Endothelial cell of umbilical vein (primary cell): ENCODE measurements around the gene RAD9A. TPM values are rescaled to one million over a fixed set of nuclear protein-coding genes. Genes with fewer than 3 reads are reported as not detected.

Experiments
- BruUV-seq: library from RNA; stranded (reverse); fragments of 400-500 nt; replicated peaks from 2 replicates; lab custom pipeline; 2021; lab: Mats Ljungman, UMichigan
- CTCF ChIA-PET: fragments of 300-600, 350-600 bp; sonication (Branson Sonifier 250); formaldehyde crosslinking; loops from one replicate; lab custom pipeline; 2021; ENCODE audit warnings: antibody characterized with exemption, inconsistent platforms; lab: Charles Lee
- POLR2A ChIA-PET: fragments of 300-600, 350-600 bp; sonication (Branson Sonifier 250); formaldehyde crosslinking; loops from one replicate; lab custom pipeline; 2021; ENCODE audit warnings: antibody characterized with exemption, inconsistent platforms; lab: Charles Lee
- DNase-seq: peaks from one replicate; pipeline ENCODE4 v3.0.0-alpha.2; 2011; ENCODE audit warnings: low read depth, low spot score
- FAIRE-seq: peaks from 2 replicates; lab custom pipeline; 2011; peaks lifted over from hg19 to GRCh38; lab: Jason Lieb, UNC
- H2AFZ ChIP-seq: 2 replicates; pipeline ENCODE4 v1.6.0; 2012; ENCODE audit warnings: low read depth, low read length, control low read depth, inconsistent platforms
- H3K27ac ChIP-seq: 2 replicates; pipeline ENCODE4 v1.5.1; 2011; ENCODE audit warnings: low read depth, mild to moderate bottlenecking, control low read depth, low read length, moderate library complexity; ENCODE audit not compliant: insufficient read depth
- H3K27me3 ChIP-seq, 2 experiments: 2 replicates each; pipeline versions ENCODE4 v1.6.0 to v1.6.1; 2011; ENCODE audit warnings: low read length in 2 of 2, mixed read lengths in 1 of 2; ENCODE audit not compliant: control insufficient read depth in 2 of 2, insufficient read depth in 2 of 2
- H3K36me3 ChIP-seq, 2 experiments: 2 replicates in 1 of 2; 3 replicates in 1 of 2; pipeline ENCODE4 v1.5.1; 2011; ENCODE audit warnings: low read length in 2 of 2, mild to moderate bottlenecking in 1 of 2, moderate library complexity in 1 of 2; ENCODE audit not compliant: control insufficient read depth in 2 of 2, insufficient read depth in 2 of 2; ENCODE audit errors: extremely low read depth in 1 of 2
- H3K4me1 ChIP-seq: 3 replicates; pipeline ENCODE4 v1.5.1; 2011; ENCODE audit warnings: mild to moderate bottlenecking, low read length; ENCODE audit not compliant: control insufficient read depth, insufficient read depth; ENCODE audit errors: extremely low read depth
- H3K4me2 ChIP-seq: 2 replicates; pipeline ENCODE4 v1.6.1; 2011; ENCODE audit warnings: low read length, control low read depth, mixed read lengths; ENCODE audit not compliant: insufficient read depth
- H3K4me3 ChIP-seq, 3 experiments: fragments of 200-600 bp in 1 of 3; sonication (generic), shearing (Covaris generic) in 1 of 3; replicated peaks in 1 of 3; 2 replicates each; pipeline ENCODE4 v1.5.1; 2011 to 2016; ENCODE audit warnings: control low read depth in 3 of 3, low read length in 3 of 3, mild to moderate bottlenecking in 2 of 3, inconsistent platforms in 1 of 3, low read depth in 1 of 3, moderate library complexity in 1 of 3; ENCODE audit not compliant: insufficient read depth in 1 of 3
- H3K79me2 ChIP-seq: 2 replicates; pipeline ENCODE4 v1.6.0; 2012; ENCODE audit warnings: low read length, inconsistent platforms; ENCODE audit not compliant: control insufficient read depth, insufficient read depth
- H3K9ac ChIP-seq: replicated peaks from 2 replicates; pipeline ENCODE3; 2011; ENCODE audit warnings: low read length, control low read depth; ENCODE audit not compliant: insufficient read depth; ENCODE audit errors: extremely low read depth
- H3K9me1 ChIP-seq: replicated peaks from 3 replicates; pipeline ENCODE4 v1.6.0; 2011; ENCODE audit warnings: mild to moderate bottlenecking, low read length; ENCODE audit not compliant: control insufficient read depth, insufficient read depth; ENCODE audit errors: extremely low read depth
- H3K9me3 ChIP-seq: replicated peaks from 2 replicates; pipeline ENCODE4 v1.5.1; 2012; ENCODE audit warnings: low read length, inconsistent platforms; ENCODE audit not compliant: control insufficient read depth, insufficient read depth
- H4K20me1 ChIP-seq: replicated peaks from 2 replicates; pipeline ENCODE3; 2011; ENCODE audit warnings: mild to moderate bottlenecking, low read length; ENCODE audit not compliant: control insufficient read depth, insufficient read depth; ENCODE audit errors: extremely low read depth
- CTCF ChIP-seq, 2 donors: IDR thresholded peaks; 1 replicate in 1 of 2; 2 replicates in 1 of 2; pipeline ENCODE4 v1.5.1; 2011; ENCODE audit warnings: low read length in 2 of 2, mild to moderate bottlenecking in 2 of 2, moderate library complexity in 2 of 2, control low read depth in 1 of 2, inconsistent platforms in 1 of 2, low read depth in 1 of 2; ENCODE audit not compliant: insufficient read depth in 1 of 2; ENCODE audit errors: extremely low read depth in 1 of 2
- EZH2 ChIP-seq: IDR thresholded peaks from 2 replicates; pipeline ENCODE4 v1.6.1; 2012; ENCODE audit warnings: borderline replicate concordance, low read depth, mild to moderate bottlenecking, moderate library complexity, low read length, inconsistent platforms; ENCODE audit not compliant: severe bottlenecking
- GATA2 ChIP-seq: IDR thresholded peaks from 2 replicates; pipeline ENCODE4 v1.7.0; 2011; ENCODE audit warnings: low read depth, mild to moderate bottlenecking, moderate library complexity, mixed read lengths, low read length; ENCODE audit not compliant: insufficient read length, insufficient read depth
- JUN ChIP-seq: IDR thresholded peaks from 2 replicates; pipeline ENCODE4 v1.6.1; 2011; ENCODE audit warnings: borderline replicate concordance, low read depth; ENCODE audit not compliant: insufficient read length, insufficient read depth
- MYC ChIP-seq: IDR thresholded peaks from one replicate; pipeline ENCODE4 v1.6.1; 2011; ENCODE audit warnings: mild to moderate bottlenecking, low read depth, low read length
- POLR2A ChIP-seq: IDR thresholded peaks from 2 replicates; pipeline ENCODE4 v1.6.1; 2012; ENCODE audit warnings: low read depth, mild to moderate bottlenecking, control low read depth, low read length
- POLR2AphosphoS5 ChIP-seq: IDR thresholded peaks from 2 replicates; pipeline ENCODE4 v1.6.1; 2012; ENCODE audit warnings: low read depth, mild to moderate bottlenecking, control low read depth, low read length, moderate library complexity; ENCODE audit not compliant: insufficient read depth
- dilution Hi-C: fragments of 300-500 bp; cut with MboI; formaldehyde crosslinking; loops from one replicate; pipeline ENCODE4 v1.15.0; 2019; ENCODE audit warnings: low sequenced_read_pairs; ENCODE audit not compliant: extremely low pct_ligation_motif_present
- intact Hi-C: fragments of 100-400 bp; cut with micrococcal nuclease; formaldehyde crosslinking; loops from one replicate; pipeline ENCODE4 v1.10.0; 2022
- polyA plus RNA-seq, 4 experiments: library from polyadenylated mRNA; depleted of rRNA in 3 of 4; stranded (reverse) in 3 of 4; unstranded in 1 of 4; fragments of >200 nt; gene quantifications; 2 replicates each; pipeline versions ENCODE4 v1.2.1 to v1.2.3, GENCODE V29; 2011 to 2012; ENCODE audit warnings: missing spikeins in 1 of 4
- total RNA-seq: library from RNA; stranded (reverse); gene quantifications from 2 replicates; pipeline ENCODE4 v1.2.3, GENCODE V29; 2021
- TF ChIP-seq, protein P1 (sequence below): IDR thresholded peaks from 2 replicates; pipeline ENCODE4 v1.6.1; 2011; ENCODE audit not compliant: insufficient read depth, insufficient read length

The RAD9A gene
- total and polyA plus RNA-seq, 2 donors (not counting 3 experiments of a cell fraction or from before 2014, with no cell fraction given) = 18.4 to 22.2 TPM

GRCh38 chr11:67437082-67437808 lies 45.5 kb downstream of the RAD9A start, which contains the start of gene PTPRCAP:
TSS of gene PTPRCAP (minus strand) at chr11:67437682. CDS start at chr11:67437619, 63 bp downstream.
- H3K4me2 ChIP-seq = no peak within 1 kb of the TSS
- H3K9me1 ChIP-seq = no peaks in the 10 kb centered on the region
- no peak within 1 kb of the TSS for H3K4me3 ChIP-seq
- no peaks in the 10 kb centered on the region for H3K27me3 ChIP-seq
- dilution Hi-C loops (no loop called here), intact Hi-C loops (no loop called here)
- ChIA-PET CTCF (interaction anchor here (1.6 kb wide), 1 partner anchor 36 kb away, joined by 9 read pairs; the partner anchor contains the start of gene PPP1CA), POLR2A (no interaction called here)
- no peak for FAIRE-seq
- H3K79me2 ChIP-seq = peaks cover 3% of the 10 kb centered on the region
- TF ChIP-seq POLR2AphosphoS5 (no peak), MYC (no peak), POLR2A (no peak), JUN (no peak), GATA2 (no peak), CTCF (IDR thresholded peaks at IDR 0.05; ENCODE audit: extremely low read depth in 1 of 2, insufficient read depth in 1 of 2, low read depth in 1 of 2, low read length in 2 of 2) (no peak), EZH2 (no peak)
- TF ChIP-seq, protein P1, sequence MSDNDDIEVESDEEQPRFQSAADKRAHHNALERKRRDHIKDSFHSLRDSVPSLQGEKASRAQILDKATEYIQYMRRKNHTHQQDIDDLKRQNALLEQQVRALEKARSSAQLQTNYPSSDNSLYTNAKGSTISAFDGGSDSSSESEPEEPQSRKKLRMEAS = no peak
- H3K4me1 ChIP-seq = peaks cover under 1% of the 10 kb centered on the region
- no peak within 1 kb of the TSS for H2AFZ ChIP-seq
- no peak within 1 kb of the TSS for H3K27ac ChIP-seq
- no TSS peak for BruUV-seq
- DNase-seq = no peak
- H3K9me3 ChIP-seq = no peaks in the 10 kb centered on the region
- peaks cover 0 to 45% of the 10 kb centered on the region in 2 experiments for H3K36me3 ChIP-seq
- H4K20me1 ChIP-seq = no peaks in the 10 kb centered on the region
- H3K9ac ChIP-seq = no peak within 1 kb of the TSS
